NB4 (cell line): ENCODE results near the gene FAM83D.
A peak's percentile ranks its signal among the peaks of the same experiment; 100 is the strongest.

Experiments used
- DNase-seq: peaks from one replicate; pipeline ENCODE4 v3.0.0; 2010; ENCODE audit warnings: low read depth
- H3K4me3 ChIP-seq: one replicate; pipeline ENCODE4 v1.5.1; 2011; ENCODE audit warnings: mild to moderate bottlenecking, low read depth, low read length, moderate library complexity
- CTCF ChIP-seq: IDR thresholded peaks from one replicate; pipeline ENCODE4 v1.5.1; 2012; ENCODE audit warnings: low read depth, low read length
- MAX ChIP-seq: IDR thresholded peaks from 2 replicates; pipeline ENCODE4 v1.6.1; 2011; ENCODE audit warnings: low read depth, low read length
- MYC ChIP-seq: IDR thresholded peaks from 2 replicates; pipeline ENCODE4 v1.6.1; 2011; ENCODE audit warnings: low read depth, low read length
- POLR2A ChIP-seq: IDR thresholded peaks from 2 replicates; pipeline ENCODE4 v1.6.1; 2011; ENCODE audit warnings: mild to moderate bottlenecking; ENCODE audit not compliant: insufficient read length; ENCODE audit errors: extremely low read depth

FAM83D gene

GRCh38 chr20:38918172-38918571 lies 8.0 kb upstream of the FAM83D start:
- TF ChIP-seq MAX (no peak), MYC (no peak), CTCF (no peak), POLR2A (no peak)
- no peak overlapping the region for H3K4me3 ChIP-seq
- DNase-seq = no peak

- TF ChIP-seq CTCF (no peak), POLR2A (no peak), MYC (no peak), MAX (no peak)
- no peak for DNase-seq
Measured at GRCh38 chr20:38919683-38920082, 6.5 kb upstream of the FAM83D start.

GRCh38 chr20:38920411-38920810 lies 5.8 kb upstream of the FAM83D start:
- TF ChIP-seq MAX (no peak), POLR2A (no peak), MYC (no peak), CTCF (no peak)
- no peak for DNase-seq
- H3K4me3 ChIP-seq = no peak overlapping the region

More at GRCh38 chr20:38919683-38920082, 6.5 kb upstream of the FAM83D start:
- H3K4me3 ChIP-seq = no peak overlapping the region

- TF ChIP-seq MAX (no peak), CTCF (no peak)
- H3K4me3 ChIP-seq = no peak overlapping the region
- no peak for DNase-seq
Measured at GRCh38 chr20:38920851-38921250, 5.4 kb upstream of the FAM83D start.

- TF ChIP-seq MYC (no peak), MAX (no peak), CTCF (no peak), POLR2A (no peak)
- no peak overlapping the region for H3K4me3 ChIP-seq
Measured at GRCh38 chr20:38924718-38925117, 1.5 kb upstream of the FAM83D start.

GRCh38 chr20:38926934-38927616 lies 858 bp downstream of the FAM83D start:
- no peak for DNase-seq
- H3K4me3 ChIP-seq = peak overlapping the region; percentile 85
- no peak for TF ChIP-seq MAX
- TF ChIP-seq POLR2A = no peak
- no peak for TF ChIP-seq CTCF
- no peak for TF ChIP-seq MYC

More at GRCh38 chr20:38924718-38925117, 1.5 kb upstream of the FAM83D start:
- no peak for DNase-seq
